NCI-H1417 (cell line): ENCODE results near the gene SUPT3H.

Source experiments
- DNase-seq, 3 experiments: peaks; one replicate each; lab custom pipeline; 2025; lab: John Stamatoyannopoulos, UW

SUPT3H gene

GRCh38 chr6:44841829-44842228, 535.9 kb downstream of the SUPT3H start:
- no peak for DNase-seq

GRCh38 chr6:44837741-44838140, 540.0 kb downstream of the SUPT3H start:
- DNase-seq = no peak

GRCh38 chr6:44837255-44837654, 540.5 kb downstream of the SUPT3H start:
- no peak for DNase-seq

GRCh38 chr6:44833248-44833647, 544.5 kb downstream of the SUPT3H start:
- DNase-seq = no peak

GRCh38 chr6:44831002-44831610, 546.6 kb downstream of the SUPT3H start:
- DNase-seq = no peak

- DNase-seq = peak in 1 of 3 experiments; percentile 13
Observed at GRCh38 chr6:44829836-44830235, 547.9 kb downstream of the SUPT3H start.

GRCh38 chr6:44828780-44829179, 549.0 kb downstream of the SUPT3H start:
- peak in 1 of 3 experiments; percentile 3 for DNase-seq

GRCh38 chr6:44826025-44826676, 551.6 kb downstream of the SUPT3H start:
- no peak for DNase-seq

- no peak for DNase-seq
Observed at GRCh38 chr6:44825273-44825672, 552.5 kb downstream of the SUPT3H start.

- DNase-seq = no peak
Observed at GRCh38 chr6:44824567-44824966, 553.2 kb downstream of the SUPT3H start.

GRCh38 chr6:44820759-44821158, 557.0 kb downstream of the SUPT3H start:
- no peak for DNase-seq

- DNase-seq = no peak
Observed at GRCh38 chr6:44820321-44820720, 557.4 kb downstream of the SUPT3H start.

GRCh38 chr6:44811456-44811855, 566.3 kb downstream of the SUPT3H start:
- no peak for DNase-seq

- DNase-seq = no peak
Observed at GRCh38 chr6:44809258-44809657, 568.5 kb downstream of the SUPT3H start.

- DNase-seq = no peak
Observed at GRCh38 chr6:44808148-44808547, 569.6 kb downstream of the SUPT3H start.

- no peak for DNase-seq
Observed at GRCh38 chr6:44806656-44807055, 571.1 kb downstream of the SUPT3H start.

GRCh38 chr6:44805238-44805846, 572.4 kb downstream of the SUPT3H start:
- no peak for DNase-seq

GRCh38 chr6:44804546-44805159, 573.1 kb downstream of the SUPT3H start:
- DNase-seq = no peak

GRCh38 chr6:44804016-44804415, 573.7 kb downstream of the SUPT3H start:
- no peak for DNase-seq

- DNase-seq = no peak
Observed at GRCh38 chr6:44800784-44801592, 576.7 kb downstream of the SUPT3H start.

- DNase-seq = peak in 2 of 3 experiments; percentile 1 to 51
Observed at GRCh38 chr6:44800171-44800783, 577.5 kb downstream of the SUPT3H start.

GRCh38 chr6:44797746-44798145, 580.0 kb downstream of the SUPT3H start:
- no peak for DNase-seq
